DOHH2 (cell line): Measurements from ENCODE around the gene SP100.

ENCODE experiments used
- H3F3A ChIP-seq: fragments of 200-600 bp; sonication (generic), shearing (Covaris generic); 2 replicates; pipeline ENCODE4 v1.6.0; 2016; ENCODE audit warnings: antibody characterized with exemption, mild to moderate bottlenecking; ENCODE audit not compliant: control insufficient read depth, insufficient read depth
- H3K27ac ChIP-seq: fragments of 200-600 bp; sonication (generic); 2 replicates; pipeline ENCODE4 v1.5.1; 2014; ENCODE audit warnings: low read depth, mild to moderate bottlenecking, low read length, moderate library complexity
- H3K27me3 ChIP-seq: fragments of 200-600 bp; sonication (generic); 2 replicates; pipeline ENCODE4 v1.6.1; 2014; ENCODE audit warnings: mild to moderate bottlenecking, low read length, mixed read lengths; ENCODE audit not compliant: control insufficient read depth
- H3K36me3 ChIP-seq: fragments of 200-600 bp; sonication (generic); 2 replicates; pipeline ENCODE4 v1.6.1; 2014; ENCODE audit warnings: mild to moderate bottlenecking, low read length, moderate library complexity, mixed read lengths; ENCODE audit not compliant: control insufficient read depth
- H3K4me1 ChIP-seq: fragments of 200-600 bp; sonication (generic); 2 replicates; pipeline ENCODE4 v1.6.1; 2014; ENCODE audit warnings: mild to moderate bottlenecking, low read length, mixed read lengths; ENCODE audit not compliant: control insufficient read depth
- H3K4me2 ChIP-seq: fragments of 200-600 bp; sonication (generic); 2 replicates; pipeline ENCODE4 v1.6.0; 2014; ENCODE audit warnings: mild to moderate bottlenecking, low read length, moderate library complexity
- H3K4me3 ChIP-seq: fragments of 200-600 bp; sonication (generic); 2 replicates; pipeline ENCODE4 v1.5.1; 2014; ENCODE audit warnings: mild to moderate bottlenecking, low read length, mixed read lengths
- H3K79me2 ChIP-seq: fragments of 200-600 bp; sonication (generic); 2 replicates; pipeline ENCODE4 v1.6.1; 2014; ENCODE audit warnings: mild to moderate bottlenecking, low read length, mixed read lengths; ENCODE audit not compliant: control insufficient read depth
- H3K9me2 ChIP-seq: fragments of 200-600 bp; sonication (generic); replicated peaks from 2 replicates; pipeline ENCODE4 v1.6.1; 2014; ENCODE audit warnings: mild to moderate bottlenecking, low read length, mixed read lengths; ENCODE audit not compliant: control insufficient read depth
- H3K9me3 ChIP-seq: fragments of 200-600 bp; sonication (generic); 2 replicates; pipeline ENCODE4 v1.6.1; 2014; ENCODE audit warnings: antibody characterized with exemption, low read length, mixed read lengths; ENCODE audit not compliant: control insufficient read depth, insufficient read depth
- H4K20me1 ChIP-seq: fragments of 200-600 bp; sonication (generic); 2 replicates; pipeline ENCODE4 v1.6.0; 2014; ENCODE audit warnings: low read depth, mild to moderate bottlenecking, antibody characterized with exemption, low read length, moderate library complexity; ENCODE audit not compliant: control insufficient read depth, insufficient read depth
- CTCF ChIP-seq: fragments of 200-600 bp; sonication (generic); IDR thresholded peaks from one replicate; pipeline ENCODE4 v1.5.1; 2014; ENCODE audit warnings: antibody characterized with exemption, mild to moderate bottlenecking, low read depth, low read length; ENCODE audit not compliant: poor library complexity, severe bottlenecking
- EZH2phosphoT487 ChIP-seq: fragments of 200-600 bp; sonication (generic); IDR thresholded peaks from 2 replicates; pipeline ENCODE4 v1.6.1; 2017; ENCODE audit warnings: borderline replicate concordance, mild to moderate bottlenecking, antibody characterized with exemption, low read length, moderate library complexity, mixed read lengths

The SP100 gene

GRCh38 chr2:230410263-230410662 lies 5.7 kb upstream of the SP100 start:
- Histone ChIP-seq H3K9me3 (no peaks in the 10 kb centered on the region), H3K9me2 (no peaks in the 10 kb centered on the region), H3K27me3 (peaks cover 4% of the 10 kb centered on the region; the same call in 1 of the 2 replicates), H3K27ac (no peak overlapping the region), H3K4me2 (no peak overlapping the region), H3K79me2 (no peaks in the 10 kb centered on the region), H3K36me3 (no peaks in the 10 kb centered on the region), H3K4me3 (no peak overlapping the region), H3F3A (no peaks in the 10 kb centered on the region; the same call in 1 of the 2 replicates), H4K20me1 (no peaks in the 10 kb centered on the region), H3K4me1 (peaks cover 25% of the 10 kb centered on the region)
- TF ChIP-seq EZH2phosphoT487, result no peak
- TF ChIP-seq CTCF, result no peak

- Histone ChIP-seq H4K20me1 (no peaks in the 10 kb centered on the region), H3K79me2 (no peaks in the 10 kb centered on the region), H3K27me3 (peaks cover 4% of the 10 kb centered on the region; the same call in 1 of the 2 replicates), H3F3A (no peaks in the 10 kb centered on the region; the same call in 1 of the 2 replicates), H3K27ac (no peak overlapping the region), H3K4me2 (peak overlapping the region; percentile 95), H3K4me3 (peak overlapping the region; percentile 76), H3K9me2 (no peaks in the 10 kb centered on the region), H3K36me3 (no peaks in the 10 kb centered on the region), H3K4me1 (peaks cover 32% of the 10 kb centered on the region), H3K9me3 (no peaks in the 10 kb centered on the region)
- TF ChIP-seq CTCF (no peak), EZH2phosphoT487 (no peak)
Measured at GRCh38 chr2:230410861-230411569, 5.0 kb upstream of the SP100 start.

DNA sequence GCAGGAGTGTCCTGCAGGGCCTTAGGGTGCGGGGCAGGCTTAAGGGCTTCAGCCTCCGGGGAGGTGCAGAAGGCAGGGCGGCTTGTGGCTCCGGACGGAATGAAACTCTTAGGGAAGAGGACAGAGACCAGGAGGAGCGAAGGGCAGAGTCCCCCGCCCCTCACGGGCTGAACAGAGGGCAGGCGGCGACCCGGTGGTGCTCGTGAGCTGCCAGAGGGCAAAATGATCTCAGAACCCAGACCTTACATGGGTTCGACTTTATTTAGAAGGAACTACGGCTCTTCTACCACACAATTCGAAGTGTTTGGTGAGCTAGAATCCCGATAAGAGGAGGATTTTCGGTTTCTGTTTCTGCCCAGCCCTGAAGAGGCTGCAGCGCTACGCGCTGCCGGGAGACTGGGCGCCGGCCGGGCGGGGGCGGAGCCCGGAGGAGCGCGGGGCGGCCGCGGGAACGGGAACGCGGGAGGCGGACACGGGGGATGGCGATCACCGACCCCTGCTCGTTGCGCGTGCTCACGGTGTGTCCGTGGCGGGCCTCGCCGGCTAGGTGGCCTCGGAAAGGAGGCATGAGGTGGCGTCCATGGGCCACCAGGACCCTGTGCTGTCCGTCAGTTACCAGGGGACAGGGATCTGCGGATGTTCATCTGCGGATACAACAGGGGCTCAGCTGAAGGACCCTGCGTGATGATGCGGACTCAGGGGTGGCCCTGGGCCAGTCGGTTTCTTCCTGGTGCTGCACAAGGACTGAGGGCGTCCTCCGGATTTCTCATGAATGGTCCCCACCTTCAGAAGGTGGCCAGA lies 4.2 kb upstream of the SP100 start:
- Histone ChIP-seq H4K20me1 (no peaks in the 10 kb centered on the region), H3K36me3 (peaks cover 3% of the 10 kb centered on the region; the same call in 1 of the 2 replicates), H3K4me1 (peaks cover 38% of the 10 kb centered on the region), H3F3A (peaks cover 7% of the 10 kb centered on the region), H3K4me2 (peak overlapping the region; percentile 95), H3K9me2 (no peaks in the 10 kb centered on the region), H3K27ac (no peak overlapping the region), H3K9me3 (no peaks in the 10 kb centered on the region), H3K27me3 (peaks cover 4% of the 10 kb centered on the region; the same call in 1 of the 2 replicates), H3K4me3 (peak overlapping the region; percentile 76), H3K79me2 (peaks cover 3% of the 10 kb centered on the region)
- TF ChIP-seq EZH2phosphoT487, result no peak
